ENCODE data around the gene GRIN2A.

The GRIN2A gene

GRCh38 chr16:9846362-9847099 lies 335.7 kb downstream of the GRIN2A start:
- no peak for DNase-seq

- no peak for DNase-seq
Measured at GRCh38 chr16:9845661-9846361, 336.4 kb downstream of the GRIN2A start.

- DNase-seq = no peak
Measured at GRCh38 chr16:9844361-9844760, 337.9 kb downstream of the GRIN2A start.

GRCh38 chr16:9843424-9844018 lies 338.7 kb downstream of the GRIN2A start:
- no peak for DNase-seq

GRCh38 chr16:9840761-9841665 lies 341.2 kb downstream of the GRIN2A start:
- DNase-seq = no peak

- no peak for DNase-seq
Measured at GRCh38 chr16:9837481-9837880, 344.7 kb downstream of the GRIN2A start.

GRCh38 chr16:9836118-9836736 lies 346.0 kb downstream of the GRIN2A start:
- no peak for DNase-seq

GRCh38 chr16:9827062-9827752 lies 355.0 kb downstream of the GRIN2A start:
- no peak for DNase-seq

GRCh38 chr16:9826656-9827055 lies 355.6 kb downstream of the GRIN2A start:
- DNase-seq = no peak

GRCh38 chr16:9824200-9825068 lies 357.8 kb downstream of the GRIN2A start:
- DNase-seq = no peak

- no peak for DNase-seq
Measured at GRCh38 chr16:9823510-9823909, 358.7 kb downstream of the GRIN2A start.

- DNase-seq = no peak
Measured at GRCh38 chr16:9821970-9822369, 360.3 kb downstream of the GRIN2A start.

GRCh38 chr16:9821331-9821730 lies 360.9 kb downstream of the GRIN2A start:
- no peak for DNase-seq

- no peak for DNase-seq
Measured at GRCh38 chr16:9820476-9821246, 361.6 kb downstream of the GRIN2A start.

GRCh38 chr16:9818702-9819101 lies 363.5 kb downstream of the GRIN2A start:
- DNase-seq = no peak

- peak; percentile 21 for DNase-seq
Measured at GRCh38 chr16:9817586-9817985, 364.6 kb downstream of the GRIN2A start.

GRCh38 chr16:9816644-9817043 lies 365.6 kb downstream of the GRIN2A start:
- DNase-seq = no peak

GRCh38 chr16:9813665-9814064 lies 368.6 kb downstream of the GRIN2A start:
- no peak for DNase-seq

GRCh38 chr16:9808210-9808609 lies 374.0 kb downstream of the GRIN2A start:
- DNase-seq = no peak

- no peak for DNase-seq
Measured at GRCh38 chr16:9807302-9807701, 374.9 kb downstream of the GRIN2A start.

All from NCI-H524 treated with DMSO at 0.1 percent for 48 hours (cell line).